Left lung (tissue), 10 donors: Measurements from ENCODE around the gene TMEM54. TPM values are rescaled to one million over a fixed set of nuclear protein-coding genes. Genes with fewer than 3 reads are reported as not detected.

Source experiments
- ATAC-seq: fragments of 200-7000 bp; cut with Tn5 transposase; one replicate; pipeline ENCODE4 v1.9.1; 2020; ENCODE audit warnings: moderate library complexity
- DNase-seq, 4 donors: peaks; one replicate each; pipeline ENCODE4 v3.0.0-alpha.2; 2013 to 2020
- H3K27ac ChIP-seq, 2 donors: fragments of 200-600 bp; sonication (generic) in 1 of 2; one replicate each; pipeline versions ENCODE4 v1.5.0 to v1.8.0; 2020 to 2021
- H3K27me3 ChIP-seq, 2 donors: fragments of 200-600 bp; sonication (generic) in 1 of 2; one replicate each; pipeline versions ENCODE4 v1.5.0 to v1.8.0; 2020 to 2021
- H3K36me3 ChIP-seq, 2 donors: fragments of 200-600 bp; sonication (generic) in 1 of 2; one replicate each; pipeline versions ENCODE4 v1.5.0 to v1.8.0; 2020 to 2021
- H3K4me1 ChIP-seq, 2 donors: fragments of 200-600 bp; one replicate each; pipeline ENCODE4 v1.8.0; 2021
- H3K4me3 ChIP-seq, 2 donors: fragments of 200-600 bp; sonication (generic) in 1 of 2; one replicate each; pipeline versions ENCODE4 v1.5.0 to v1.8.0; 2020 to 2021; ENCODE audit warnings: mild to moderate bottlenecking in 1 of 2
- H3K9me3 ChIP-seq, 2 donors: fragments of 200-600 bp; sonication (generic) in 1 of 2; one replicate each; pipeline versions ENCODE4 v1.5.0 to v1.8.0; 2020 to 2021
- intact Hi-C, 2 donors: fragments of 100-400 bp; cut with DNase I; formaldehyde crosslinking; loops; one replicate each; pipeline versions ENCODE4 v1.11.2 to v1.14.2; 2022
- polyA plus RNA-seq, 6 donors: library from polyadenylated mRNA; unstranded; fragments of 120-200 nt; gene quantifications; one replicate each; pipeline ENCODE4 v1.2.1, GENCODE V29; 2013; ENCODE audit not compliant: insufficient read length in 6 of 6
- total RNA-seq, 2 donors: library from RNA; stranded (reverse); fragmentation: NEBNext Ultra II Directional; extraction: Animal tissue kit (Norgen Biotek cat#: 25700); gene quantifications; one replicate each; pipeline ENCODE4 v1.2.1, GENCODE V29; 2021
- TF ChIP-seq, protein P1 (sequence below), 2 donors: fragments of 200-600 bp; sonication (generic) in 1 of 2; IDR thresholded peaks; one replicate each; pipeline versions ENCODE4 v1.5.0 to v1.8.0; 2021; ENCODE audit warnings: antibody characterized with exemption in 2 of 2
- donor health status: DM: no; HTN: yes; CAD: no.
- donor health status: DM: no; HTN: no; CAD: no.

TMEM54 gene
- total and polyA plus RNA-seq, 8 donors, result 22.4 to 87.0 (median 23.1) TPM

- DNase-seq (no peak), ATAC-seq (peak; percentile 22)
- H3K36me3 ChIP-seq, result no peaks in the 10 kb centered on the region
- intact Hi-C loops, result no loop called here
- TF ChIP-seq, protein P1, sequence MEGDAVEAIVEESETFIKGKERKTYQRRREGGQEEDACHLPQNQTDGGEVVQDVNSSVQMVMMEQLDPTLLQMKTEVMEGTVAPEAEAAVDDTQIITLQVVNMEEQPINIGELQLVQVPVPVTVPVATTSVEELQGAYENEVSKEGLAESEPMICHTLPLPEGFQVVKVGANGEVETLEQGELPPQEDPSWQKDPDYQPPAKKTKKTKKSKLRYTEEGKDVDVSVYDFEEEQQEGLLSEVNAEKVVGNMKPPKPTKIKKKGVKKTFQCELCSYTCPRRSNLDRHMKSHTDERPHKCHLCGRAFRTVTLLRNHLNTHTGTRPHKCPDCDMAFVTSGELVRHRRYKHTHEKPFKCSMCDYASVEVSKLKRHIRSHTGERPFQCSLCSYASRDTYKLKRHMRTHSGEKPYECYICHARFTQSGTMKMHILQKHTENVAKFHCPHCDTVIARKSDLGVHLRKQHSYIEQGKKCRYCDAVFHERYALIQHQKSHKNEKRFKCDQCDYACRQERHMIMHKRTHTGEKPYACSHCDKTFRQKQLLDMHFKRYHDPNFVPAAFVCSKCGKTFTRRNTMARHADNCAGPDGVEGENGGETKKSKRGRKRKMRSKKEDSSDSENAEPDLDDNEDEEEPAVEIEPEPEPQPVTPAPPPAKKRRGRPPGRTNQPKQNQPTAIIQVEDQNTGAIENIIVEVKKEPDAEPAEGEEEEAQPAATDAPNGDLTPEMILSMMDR (IDR thresholded peaks at IDR 0.05), result no peak
- H3K27me3 ChIP-seq, result peaks cover 0 to 91% of the 10 kb centered on the region in 2 donors
- peaks cover 9 to 12% of the 10 kb centered on the region in 2 donors for H3K4me1 ChIP-seq
- no peak overlapping the region for H3K27ac ChIP-seq
- no peak overlapping the region for H3K4me3 ChIP-seq
- no peaks in the 10 kb centered on the region for H3K9me3 ChIP-seq
Observed at GRCh38 chr1:32920833-32921232, 19.6 kb upstream of the TMEM54 start.

DNA sequence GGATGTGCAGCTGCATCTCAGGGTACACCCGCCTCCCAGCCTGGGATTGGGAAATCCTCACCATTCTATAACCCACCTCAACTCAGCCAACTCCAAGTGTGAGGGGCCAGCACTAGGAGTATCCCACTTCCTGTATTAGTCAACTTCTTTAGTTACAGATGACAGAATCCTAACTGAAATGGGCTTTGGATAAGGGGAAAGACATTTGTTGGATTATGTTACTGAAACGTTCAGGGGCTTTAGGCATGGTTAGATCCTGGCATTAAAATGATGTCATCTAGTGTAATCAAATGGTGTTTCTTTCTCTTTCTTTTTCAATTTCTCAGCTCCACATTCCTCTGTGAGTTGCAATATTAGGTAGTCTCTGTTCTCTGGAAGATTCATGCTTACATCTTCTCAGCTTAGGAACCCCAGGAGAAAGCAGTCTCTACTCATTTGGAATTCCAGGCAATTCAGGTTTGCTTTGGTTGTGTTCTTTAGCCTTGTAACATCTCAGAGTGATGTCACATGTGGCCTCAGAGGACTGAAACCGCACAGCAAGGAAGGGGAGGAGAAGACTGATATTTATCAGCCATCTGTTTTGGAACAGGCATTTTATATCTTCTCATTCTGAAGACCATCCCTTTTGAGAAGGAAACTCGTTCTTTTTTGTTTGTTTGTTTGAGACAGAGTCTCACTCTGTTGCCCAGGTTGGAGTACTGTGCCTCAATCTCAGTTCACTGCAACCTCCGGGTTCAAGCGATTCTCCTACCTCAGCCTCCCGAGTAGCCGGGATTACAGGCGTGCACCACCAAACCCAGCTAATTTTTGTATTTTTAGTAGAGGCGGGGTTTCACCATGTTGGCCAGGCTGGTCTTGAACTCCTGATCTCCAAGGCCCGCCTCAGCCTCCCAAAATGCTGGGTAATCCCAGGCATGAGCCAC lies 18.9 kb upstream of the TMEM54 start:
- Histone ChIP-seq H3K27ac (no peak overlapping the region), H3K4me3 (no peak overlapping the region), H3K4me1 (peaks cover 5 to 6% of the 10 kb centered on the region in 2 donors), H3K27me3 (peaks cover 0 to 83% of the 10 kb centered on the region in 2 donors), H3K9me3 (no peaks in the 10 kb centered on the region), H3K36me3 (no peaks in the 10 kb centered on the region)
- DNase-seq (no peak), ATAC-seq (no peak)
- TF ChIP-seq, protein P1 (IDR thresholded peaks at IDR 0.05), result no peak
- intact Hi-C loops, result no loop called here

DNA sequence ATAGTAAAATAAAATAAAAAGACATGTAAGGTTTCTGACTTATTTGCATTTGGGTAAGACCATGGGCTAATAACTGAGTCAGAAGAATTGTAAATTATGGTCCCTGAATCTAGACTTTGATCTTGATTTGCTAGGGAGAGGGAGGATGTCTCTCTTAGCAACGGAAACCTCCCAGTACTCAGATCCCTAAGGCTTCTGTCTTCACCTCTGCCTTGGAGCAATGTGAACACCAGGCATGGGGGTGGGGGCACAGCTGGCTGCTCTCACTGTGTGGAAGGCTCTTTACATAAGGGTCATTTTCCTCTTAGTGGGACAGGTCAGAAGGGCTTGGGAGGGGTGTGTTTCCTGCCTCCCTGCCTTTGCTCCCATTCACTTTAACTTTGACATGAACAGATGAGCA lies 17.0 kb upstream of the TMEM54 start:
- H3K4me1 ChIP-seq, result no peaks in the 10 kb centered on the region
- peaks cover 0 to 64% of the 10 kb centered on the region in 2 donors for H3K27me3 ChIP-seq
- intact Hi-C loops, result no loop called here
- TF ChIP-seq, protein P1 (IDR thresholded peaks at IDR 0.05), result no peak
- no peak overlapping the region for H3K4me3 ChIP-seq
- no peaks in the 10 kb centered on the region for H3K9me3 ChIP-seq
- ATAC-seq, result no peak
- no peak for DNase-seq
- H3K36me3 ChIP-seq, result no peaks in the 10 kb centered on the region
- H3K27ac ChIP-seq, result no peak overlapping the region

DNA sequence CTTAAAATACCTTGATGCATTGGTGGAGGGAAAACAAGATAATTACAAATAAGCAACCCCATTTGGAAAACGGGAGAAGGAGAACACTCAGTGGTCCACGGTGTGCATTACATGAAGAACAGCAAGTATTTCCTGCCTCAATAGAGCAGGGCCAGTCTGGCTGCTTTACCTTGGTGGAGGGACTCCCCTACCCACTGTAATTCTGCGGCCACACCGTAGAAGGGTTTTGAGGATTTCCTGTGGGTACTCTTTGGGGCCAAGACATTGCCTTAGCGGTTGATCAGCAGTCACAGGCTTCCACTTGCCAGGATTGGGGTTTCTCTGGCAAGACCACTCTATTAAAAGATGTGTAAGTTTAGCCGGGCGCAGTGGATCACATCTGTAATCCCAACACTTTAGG lies 16.3 kb upstream of the TMEM54 start:
- Histone ChIP-seq H3K9me3 (no peaks in the 10 kb centered on the region), H3K27ac (no peak overlapping the region), H3K4me1 (no peaks in the 10 kb centered on the region), H3K4me3 (no peak overlapping the region), H3K27me3 (peaks cover 0 to 58% of the 10 kb centered on the region in 2 donors), H3K36me3 (no peaks in the 10 kb centered on the region)
- no peak for DNase-seq
- intact Hi-C loops, result no loop called here
- ATAC-seq, result no peak
- TF ChIP-seq, protein P1 (IDR thresholded peaks at IDR 0.05), result no peak
